PC-9 (cell line): ENCODE data around the gene DVL2. TPM values are rescaled to one million over a fixed set of nuclear protein-coding genes. Genes with fewer than 3 reads are reported as not detected.

Experiments used
- BruUV-seq: library from RNA; stranded (reverse); fragments of 400-500 nt; replicated peaks from 2 replicates; lab custom pipeline; 2021; lab: Mats Ljungman, UMichigan
- CTCF ChIA-PET: fragments of 300-600 bp; sonication (Branson Sonifier 250); formaldehyde crosslinking; loops from one replicate; lab custom pipeline; 2022; ENCODE audit warnings: antibody characterized with exemption; lab: Charles Lee
- POLR2A ChIA-PET: fragments of 300-600 bp; sonication (Branson Sonifier 250); formaldehyde crosslinking; loops from one replicate; lab custom pipeline; 2022; ENCODE audit warnings: antibody characterized with exemption; ENCODE audit not compliant: unreplicated experiment; lab: Charles Lee
- DNase-seq, 2 experiments: peaks; one replicate each; pipeline versions ENCODE4 v3.0.0 to v3.0.0-alpha.2; 2015 to 2022; ENCODE audit warnings: mixed read lengths in 1 of 2
- H2AFZ ChIP-seq: fragments of 200-600 bp; sonication (generic); 2 replicates; pipeline ENCODE4 v1.8.1; 2017; ENCODE audit warnings: antibody characterized with exemption
- H3F3A ChIP-seq: fragments of 200-600 bp; sonication (generic); 2 replicates; pipeline ENCODE4 v1.8.1; 2017; ENCODE audit warnings: antibody characterized with exemption, mild to moderate bottlenecking, low read depth; ENCODE audit not compliant: insufficient read depth
- H3K27ac ChIP-seq: fragments of 200-600 bp; sonication (generic); 2 replicates; pipeline ENCODE4 v1.6.1; 2016; ENCODE audit warnings: mixed run types
- H3K27me3 ChIP-seq: fragments of 200-600 bp; sonication (generic); 2 replicates; pipeline ENCODE4 v1.6.1; 2016; ENCODE audit warnings: low read depth, mixed run types; ENCODE audit not compliant: insufficient read depth
- H3K36me3 ChIP-seq: fragments of 200-600 bp; sonication (generic); 2 replicates; pipeline ENCODE4 v1.6.1; 2016; ENCODE audit warnings: low read depth, mixed run types
- H3K4me1 ChIP-seq: fragments of 200-600 bp; sonication (generic); replicated peaks from 2 replicates; pipeline ENCODE4 v1.6.1; 2016; ENCODE audit warnings: mixed run types; ENCODE audit not compliant: insufficient read depth
- H3K4me2 ChIP-seq: fragments of 200-600 bp; sonication (generic); 2 replicates; pipeline ENCODE4 v1.6.1; 2017; ENCODE audit warnings: mixed run types
- H3K4me3 ChIP-seq: fragments of 200-600 bp; sonication (generic); 2 replicates; pipeline ENCODE4 v1.6.1; 2016; ENCODE audit warnings: mixed run types
- H3K79me2 ChIP-seq: fragments of 200-600 bp; sonication (generic); 2 replicates; pipeline ENCODE4 v1.6.1; 2017; ENCODE audit warnings: low read depth, mixed run types
- H3K9me2 ChIP-seq: fragments of 200-600 bp; sonication (generic); 2 replicates; pipeline ENCODE4 v1.8.1; 2017; ENCODE audit warnings: mild to moderate bottlenecking; ENCODE audit not compliant: insufficient read depth
- H3K9me3 ChIP-seq: fragments of 200-600 bp; sonication (generic); 2 replicates; pipeline ENCODE4 v1.8.1; 2016; ENCODE audit warnings: low read depth; ENCODE audit not compliant: insufficient read depth
- H4K20me1 ChIP-seq: fragments of 200-600 bp; sonication (generic); 2 replicates; pipeline ENCODE4 v1.8.1; 2017; ENCODE audit not compliant: insufficient read depth
- EZH2 ChIP-seq: fragments of 200-600 bp; sonication (generic); IDR thresholded peaks from 2 replicates; pipeline ENCODE4 v1.8.0; 2017; ENCODE audit warnings: antibody characterized with exemption, low read depth
- intact Hi-C: fragments of 100-400 bp; cut with micrococcal nuclease; formaldehyde crosslinking; loops from one replicate; pipeline ENCODE4 v1.10.0; 2022; ENCODE audit not compliant: unreplicated experiment
- total RNA-seq: library from RNA; stranded (reverse); gene quantifications from 2 replicates; pipeline ENCODE4 v1.2.3, GENCODE V29; 2021
- TF ChIP-seq, protein P1 (sequence below): fragments of 200-600 bp; sonication (generic); conservative IDR thresholded peaks from 2 replicates; pipeline ENCODE4 v1.6.1; 2017; ENCODE audit warnings: mixed run types, antibody characterized with exemption, mild to moderate bottlenecking, moderate library complexity

DVL2 gene
- total RNA-seq, 1 experiment from 2014 or later: 86.8 TPM

DNA sequence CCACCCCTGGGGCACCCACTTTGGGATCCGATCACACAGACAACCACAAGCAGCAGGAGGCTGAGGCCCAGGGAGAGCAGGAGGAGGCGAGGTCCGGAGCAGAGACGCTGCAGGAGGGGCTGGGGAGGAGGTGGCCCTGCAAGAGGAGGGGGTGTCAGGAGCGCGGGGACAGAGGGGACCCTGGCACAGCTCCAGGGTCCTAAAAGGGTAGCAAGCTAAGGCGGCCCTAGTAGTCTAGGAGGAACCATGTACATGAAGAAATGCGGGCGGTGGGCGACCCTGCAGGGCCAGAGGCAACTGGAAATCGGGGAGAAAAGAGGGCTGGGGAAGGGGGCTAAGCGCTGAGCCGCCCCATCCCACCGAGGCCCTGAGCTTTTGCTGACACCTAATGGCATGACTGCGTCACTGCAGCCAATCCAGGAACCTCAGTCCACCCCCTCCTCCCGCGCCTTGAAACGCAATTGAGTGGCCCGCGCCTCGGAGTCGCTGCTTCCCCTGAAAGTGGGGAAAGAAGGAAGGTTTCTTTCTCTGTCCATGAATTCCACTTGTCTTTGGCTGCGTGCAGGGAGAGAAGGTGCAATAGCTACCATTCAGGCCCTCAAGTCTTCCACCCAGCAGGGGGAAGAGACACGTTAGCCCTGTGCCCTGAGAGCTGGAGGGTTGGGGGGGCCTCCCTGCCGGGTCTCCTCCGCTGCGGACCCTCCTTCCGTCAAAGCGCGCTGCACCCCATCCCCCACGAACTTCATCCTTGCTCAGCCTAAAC is 56.9 kb downstream of the DVL2 start:
- H4K20me1 ChIP-seq: no peaks in the 10 kb centered on the region
- H3K9me3 ChIP-seq: peaks cover 7% of the 10 kb centered on the region; the same call in 1 of the 2 replicates
- no peak overlapping the region for H3K27ac ChIP-seq
- H3K4me2 ChIP-seq: peak overlapping the region; percentile 98
- H3K36me3 ChIP-seq: no peaks in the 10 kb centered on the region
- H3K9me2 ChIP-seq: no peaks in the 10 kb centered on the region
- H3K4me3 ChIP-seq: peak overlapping the region; percentile 76
- H3K79me2 ChIP-seq: no peaks in the 10 kb centered on the region
- peaks cover 32% of the 10 kb centered on the region; the same call in 1 of the 2 replicates for H3F3A ChIP-seq
- intact Hi-C loops: loop anchor here (1.0 to 5.0 kb wide), 3 partner anchors 40 to 131 kb away; no protein-coding TSS in a partner anchor
- TF ChIP-seq, protein P1, sequence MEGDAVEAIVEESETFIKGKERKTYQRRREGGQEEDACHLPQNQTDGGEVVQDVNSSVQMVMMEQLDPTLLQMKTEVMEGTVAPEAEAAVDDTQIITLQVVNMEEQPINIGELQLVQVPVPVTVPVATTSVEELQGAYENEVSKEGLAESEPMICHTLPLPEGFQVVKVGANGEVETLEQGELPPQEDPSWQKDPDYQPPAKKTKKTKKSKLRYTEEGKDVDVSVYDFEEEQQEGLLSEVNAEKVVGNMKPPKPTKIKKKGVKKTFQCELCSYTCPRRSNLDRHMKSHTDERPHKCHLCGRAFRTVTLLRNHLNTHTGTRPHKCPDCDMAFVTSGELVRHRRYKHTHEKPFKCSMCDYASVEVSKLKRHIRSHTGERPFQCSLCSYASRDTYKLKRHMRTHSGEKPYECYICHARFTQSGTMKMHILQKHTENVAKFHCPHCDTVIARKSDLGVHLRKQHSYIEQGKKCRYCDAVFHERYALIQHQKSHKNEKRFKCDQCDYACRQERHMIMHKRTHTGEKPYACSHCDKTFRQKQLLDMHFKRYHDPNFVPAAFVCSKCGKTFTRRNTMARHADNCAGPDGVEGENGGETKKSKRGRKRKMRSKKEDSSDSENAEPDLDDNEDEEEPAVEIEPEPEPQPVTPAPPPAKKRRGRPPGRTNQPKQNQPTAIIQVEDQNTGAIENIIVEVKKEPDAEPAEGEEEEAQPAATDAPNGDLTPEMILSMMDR: peak; percentile 92
- TF ChIP-seq EZH2: no peak
- BruUV-seq: TSS peak; percentile 90
- DNase-seq: peak; percentile 39 to 75
- ChIA-PET CTCF (interaction anchor here (0.6 to 1.2 kb wide), 9 partner anchors 22 to 1710 kb away, joined by 3 to 7 read pairs (median 3); no protein-coding TSS in a partner anchor), POLR2A (interaction anchor here (0.6 kb wide), 1 partner anchor 1691 kb away, joined by 3 read pairs; the partner anchor contains the start of genes DERL2 and MIS12)
- no peaks in the 10 kb centered on the region for H3K27me3 ChIP-seq
- peaks cover 4% of the 10 kb centered on the region for H3K4me1 ChIP-seq
- H2AFZ ChIP-seq: peak overlapping the region; percentile 89

DNA sequence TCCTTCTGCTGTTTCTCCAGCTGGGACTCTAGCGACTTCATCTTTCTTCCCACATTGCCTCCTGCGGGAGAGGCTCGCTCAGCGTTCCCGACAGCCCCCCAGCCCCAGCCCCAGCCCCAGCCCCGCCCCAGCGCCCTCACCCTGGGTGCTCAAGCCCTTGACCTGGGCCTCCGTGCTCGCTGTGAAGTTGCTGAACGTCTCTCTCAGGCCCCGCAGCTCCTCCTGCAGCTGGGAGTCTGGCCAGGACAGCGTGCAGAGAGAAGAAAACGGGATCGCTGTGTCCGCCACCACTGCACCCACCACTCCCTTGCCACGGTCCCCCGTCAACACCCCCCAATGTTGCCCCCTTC is 57.5 kb downstream of the DVL2 start:
- H3K9me2 ChIP-seq: no peaks in the 10 kb centered on the region
- no peak overlapping the region for H3K27ac ChIP-seq
- peak overlapping the region; percentile 98; the same call in 1 of the 2 replicates for H3K4me2 ChIP-seq
- TF ChIP-seq, protein P1: no peak
- TF ChIP-seq EZH2: no peak
- ChIA-PET CTCF (interaction anchor here (0.9 to 1.0 kb wide), 2 partner anchors 48 to 131 kb away, joined by 3 read pairs; no protein-coding TSS in a partner anchor), POLR2A (no interaction called here)
- no TSS peak for BruUV-seq
- intact Hi-C loops: loop anchor here (1.0 to 5.0 kb wide), 3 partner anchors 40 to 131 kb away; no protein-coding TSS in a partner anchor
- peaks cover 33% of the 10 kb centered on the region; the same call in 1 of the 2 replicates for H3F3A ChIP-seq
- H3K4me1 ChIP-seq: peaks cover 4% of the 10 kb centered on the region
- H4K20me1 ChIP-seq: no peaks in the 10 kb centered on the region
- H2AFZ ChIP-seq: no peak overlapping the region
- no peaks in the 10 kb centered on the region for H3K27me3 ChIP-seq
- DNase-seq: no peak
- H3K36me3 ChIP-seq: no peaks in the 10 kb centered on the region
- H3K9me3 ChIP-seq: peaks cover 7% of the 10 kb centered on the region; the same call in 1 of the 2 replicates
- no peaks in the 10 kb centered on the region for H3K79me2 ChIP-seq
- H3K4me3 ChIP-seq: peak overlapping the region; percentile 76; the same call in 1 of the 2 replicates

DNA sequence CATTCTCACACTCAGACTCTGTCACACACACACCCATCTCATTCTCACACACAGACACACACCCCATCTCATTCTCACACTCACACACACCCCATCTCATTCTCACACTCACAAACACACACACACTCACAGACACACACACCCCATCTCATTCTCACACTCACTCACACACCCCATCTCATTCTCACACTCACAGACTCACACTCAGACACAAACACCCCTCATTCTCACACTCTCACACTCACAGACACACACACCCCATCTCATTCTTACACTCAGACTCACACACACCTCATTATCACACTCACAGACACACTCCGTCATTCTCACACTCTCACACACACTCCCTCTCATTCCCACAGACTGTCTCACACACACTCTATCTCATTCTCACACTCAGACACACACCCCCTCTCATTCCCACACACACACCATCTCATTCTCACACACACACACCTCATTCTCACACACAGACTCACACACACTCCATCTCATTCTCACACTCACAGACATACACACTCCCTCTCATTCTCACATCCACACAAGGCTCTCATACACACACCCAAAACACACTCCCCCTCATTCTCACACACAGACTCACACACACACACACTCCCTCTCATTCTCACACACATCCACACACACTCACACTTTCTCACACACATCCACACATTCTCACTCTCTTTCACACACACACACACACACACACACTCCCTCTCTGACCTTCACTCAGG is 58.0 kb downstream of the DVL2 start:
- BruUV-seq: no TSS peak
- DNase-seq: no peak
- H3K9me3 ChIP-seq: peaks cover 7% of the 10 kb centered on the region; the same call in 1 of the 2 replicates
- H3K4me1 ChIP-seq: peaks cover 5% of the 10 kb centered on the region
- no peaks in the 10 kb centered on the region for H3K9me2 ChIP-seq
- H3K27me3 ChIP-seq: no peaks in the 10 kb centered on the region
- H3K4me3 ChIP-seq: no peak overlapping the region
- H4K20me1 ChIP-seq: no peaks in the 10 kb centered on the region
- H3K36me3 ChIP-seq: no peaks in the 10 kb centered on the region
- no peak overlapping the region for H3K4me2 ChIP-seq
- H3F3A ChIP-seq: peaks cover 33% of the 10 kb centered on the region; the same call in 1 of the 2 replicates
- POLR2A ChIA-PET: no interaction called here
- H3K79me2 ChIP-seq: no peaks in the 10 kb centered on the region
- intact Hi-C loops: loop anchor here (5.0 kb wide), 1 partner anchor 39 kb away; no protein-coding TSS in a partner anchor
- no peak for TF ChIP-seq EZH2
- TF ChIP-seq, protein P1: no peak
- H3K27ac ChIP-seq: no peak overlapping the region
- no peak overlapping the region for H2AFZ ChIP-seq
- CTCF ChIA-PET: interaction anchor here (0.9 to 1.0 kb wide), 2 partner anchors 47 to 131 kb away, joined by 3 read pairs; no protein-coding TSS in a partner anchor
